SK-N-SH (cell line): Measurements from ENCODE around the gene IRX2.

Source experiments
- CTCF ChIP-seq: fragments of 200-600 bp; sonication (generic); IDR thresholded peaks from 2 replicates; pipeline ENCODE4 v1.6.1; 2017; ENCODE audit warnings: antibody characterized with exemption, mild to moderate bottlenecking, moderate library complexity
- EZH2phosphoT487 ChIP-seq: fragments of 200-600 bp; sonication (generic); IDR thresholded peaks from 2 replicates; pipeline ENCODE4 v1.6.1; 2017; ENCODE audit warnings: low read depth, mixed run types, mild to moderate bottlenecking, antibody characterized with exemption, moderate library complexity, borderline replicate concordance
- GABPA ChIP-seq: IDR thresholded peaks from 2 replicates; pipeline ENCODE4 v1.4.0; 2012; ENCODE audit warnings: low read depth, mild to moderate bottlenecking
- JUND ChIP-seq: IDR thresholded peaks from 2 replicates; pipeline ENCODE4 v1.4.0; 2012
- MAX ChIP-seq: IDR thresholded peaks from 2 replicates; pipeline ENCODE4 v1.4.0; 2012; ENCODE audit warnings: low read depth
- MEF2A ChIP-seq: IDR thresholded peaks from 2 replicates; pipeline ENCODE4 v1.4.0; 2012; ENCODE audit warnings: low read depth, borderline replicate concordance
- NFIC ChIP-seq: IDR thresholded peaks from 2 replicates; pipeline ENCODE4 v1.4.0; 2012; ENCODE audit warnings: borderline replicate concordance
- POLR2AphosphoS5 ChIP-seq: IDR thresholded peaks from 2 replicates; pipeline ENCODE4 v1.6.1; 2012; ENCODE audit warnings: low read depth, low read length
- RAD21 ChIP-seq: IDR thresholded peaks from 2 replicates; pipeline ENCODE4 v1.6.1; 2012; ENCODE audit warnings: mild to moderate bottlenecking, low read length
- REST ChIP-seq: IDR thresholded peaks from 2 replicates; pipeline ENCODE4 v1.6.1; 2012; ENCODE audit warnings: mild to moderate bottlenecking, low read depth, low read length, moderate library complexity
- RFX5 ChIP-seq: IDR thresholded peaks from 2 replicates; pipeline ENCODE4 v1.6.1; 2012; ENCODE audit warnings: mild to moderate bottlenecking, improper control_type of control experiment, low read length
- TCF12 ChIP-seq: IDR thresholded peaks from 2 replicates; pipeline ENCODE4 v1.4.0; 2012
- YY1 ChIP-seq: IDR thresholded peaks from 2 replicates; pipeline ENCODE4 v1.4.0; 2012; ENCODE audit warnings: low read depth, mild to moderate bottlenecking
- ZBTB33 ChIP-seq: IDR thresholded peaks from 2 replicates; pipeline ENCODE4 v1.4.0; 2012; ENCODE audit warnings: low read depth, borderline replicate concordance

GRCh38 chr5:2756211-2757152, 5.0 kb upstream of the IRX2 start:
- no peak for TF ChIP-seq NFIC
- TF ChIP-seq RAD21 = no peak
- no peak for TF ChIP-seq POLR2AphosphoS5
- no peak for TF ChIP-seq EZH2phosphoT487
- no peak for TF ChIP-seq YY1
- no peak for TF ChIP-seq CTCF
- TF ChIP-seq JUND = no peak
- TF ChIP-seq MAX = no peak
- TF ChIP-seq TCF12 = no peak
- no peak for TF ChIP-seq ZBTB33
- no peak for TF ChIP-seq RFX5
- no peak for TF ChIP-seq GABPA
- TF ChIP-seq MEF2A = no peak
- TF ChIP-seq REST = no peak
